COLO829 (cell line): ENCODE data around the gene KRTAP12-3.
"Not testable (repeated sequence)": the region's sequence is repeated elsewhere in the genome, so short reads cannot be mapped to it uniquely, and the experiment has no call there.

ENCODE experiments used
- DNase-seq: peaks from one replicate; pipeline ENCODE4 v3.0.0; 2012; ENCODE audit warnings: low spot score

Gene KRTAP12-3

DNA sequence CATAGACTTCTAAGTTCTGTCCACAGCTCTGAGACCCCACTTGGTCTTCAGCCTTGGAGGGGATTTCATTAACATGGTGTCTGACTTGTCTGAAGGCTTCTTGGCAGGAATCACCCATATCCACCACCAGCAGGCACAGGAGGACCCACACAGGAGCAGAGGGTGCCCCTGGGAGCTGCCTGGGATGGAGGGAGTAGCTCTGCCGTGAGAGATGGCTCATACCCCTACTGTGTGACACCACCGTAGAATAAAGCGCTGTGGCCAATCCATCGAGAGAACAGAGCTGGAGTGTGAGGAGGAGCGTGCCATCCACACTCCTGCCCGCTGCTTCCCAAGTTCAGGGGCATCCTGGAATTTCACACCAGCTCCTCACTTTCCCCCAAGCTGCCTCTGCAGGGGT lies 27.3 kb downstream of the KRTAP12-3 start:
- DNase-seq: not testable (repeated sequence)

DNA sequence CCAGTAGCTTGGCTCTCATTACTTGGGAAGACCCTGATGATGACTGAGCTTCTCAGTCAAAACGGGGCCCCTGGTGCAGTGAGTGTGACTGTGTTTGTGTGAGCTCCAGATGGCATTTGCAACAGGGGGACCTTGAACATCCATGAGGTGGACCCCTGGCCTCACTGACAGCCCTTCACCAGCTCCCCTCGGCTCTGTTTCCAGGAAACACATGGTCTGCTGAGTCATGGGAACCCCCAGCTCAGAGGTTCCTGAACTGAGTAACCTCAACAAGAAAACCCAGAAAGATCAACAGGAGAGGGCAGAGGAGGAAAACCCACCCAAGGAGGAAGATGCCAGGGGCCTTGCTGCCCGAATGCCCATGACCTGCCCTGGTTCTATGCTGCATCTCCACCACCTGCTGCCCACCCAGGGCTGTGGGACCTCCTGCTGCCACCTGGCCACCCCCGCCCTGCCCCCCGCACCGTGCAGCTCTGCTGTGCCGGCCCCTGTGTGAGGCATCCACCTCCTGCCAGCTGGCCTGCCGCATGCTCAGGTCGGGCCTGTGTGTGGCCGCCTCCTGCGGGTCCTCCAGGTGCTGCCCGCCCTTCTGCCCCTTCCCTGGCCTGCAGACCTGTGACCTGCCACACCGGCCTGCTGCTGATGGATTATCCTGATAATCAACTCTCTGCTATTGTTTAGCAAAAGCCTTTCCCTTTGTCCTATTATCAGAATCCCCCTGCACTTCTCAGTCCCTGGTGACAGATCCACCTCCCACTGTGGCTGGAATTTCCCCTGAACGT lies 28.5 kb downstream of the KRTAP12-3 start:
- DNase-seq: no peak

DNA sequence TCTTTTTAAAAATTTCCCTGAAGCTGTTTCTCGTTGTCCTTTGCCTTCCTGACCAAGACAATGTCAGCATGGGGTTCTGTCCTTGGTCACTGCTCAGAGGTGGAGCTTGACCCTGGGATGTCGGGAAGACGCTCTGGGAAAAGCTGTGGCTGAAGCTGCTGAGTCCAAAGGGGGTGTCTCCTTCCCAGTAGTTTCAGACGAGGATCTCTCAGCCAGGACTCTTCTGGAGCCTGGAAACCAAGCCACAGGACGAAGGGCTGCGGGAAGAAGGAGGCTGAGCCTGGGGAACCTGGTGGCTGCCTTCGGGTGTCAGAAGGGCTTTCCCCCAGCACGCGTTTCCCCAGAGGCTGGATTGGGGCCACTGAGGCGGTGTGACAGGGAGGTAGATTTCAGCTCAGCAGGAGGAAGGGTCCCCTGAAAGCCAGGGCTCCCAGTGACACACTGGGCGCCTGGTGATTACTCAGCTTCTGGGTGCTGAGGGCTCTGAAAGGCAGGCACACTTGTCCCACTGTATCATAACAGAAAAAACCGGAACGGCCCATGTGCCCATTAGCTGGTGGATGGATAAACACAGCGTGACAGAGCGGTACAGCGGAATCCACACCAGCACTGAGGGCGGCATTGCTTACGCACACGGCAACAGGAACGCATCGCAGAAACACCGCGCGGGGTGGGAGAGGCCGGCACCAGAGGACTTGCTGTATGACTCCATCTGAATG lies 29.3 kb downstream of the KRTAP12-3 start:
- DNase-seq: no peak

DNA sequence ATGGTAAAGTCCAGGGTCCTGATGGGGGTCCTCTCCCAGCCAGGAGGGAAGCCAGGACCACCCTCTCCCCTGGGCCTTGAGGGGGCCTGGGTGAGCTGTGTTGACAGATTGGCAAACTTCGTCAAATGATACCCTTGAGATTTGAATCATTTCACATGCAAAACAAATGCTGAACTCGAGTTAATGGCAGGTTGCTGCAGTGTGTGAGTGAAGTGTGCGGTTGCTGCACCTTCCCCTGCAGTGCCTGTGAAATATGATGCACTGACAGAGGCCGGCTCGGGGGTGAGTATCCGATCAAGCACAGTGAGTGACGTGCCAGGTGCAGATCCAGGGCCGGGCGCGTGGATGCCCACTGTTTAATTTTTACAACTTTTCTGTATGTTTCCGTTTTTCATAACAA lies 29.9 kb downstream of the KRTAP12-3 start:
- no peak for DNase-seq

DNA sequence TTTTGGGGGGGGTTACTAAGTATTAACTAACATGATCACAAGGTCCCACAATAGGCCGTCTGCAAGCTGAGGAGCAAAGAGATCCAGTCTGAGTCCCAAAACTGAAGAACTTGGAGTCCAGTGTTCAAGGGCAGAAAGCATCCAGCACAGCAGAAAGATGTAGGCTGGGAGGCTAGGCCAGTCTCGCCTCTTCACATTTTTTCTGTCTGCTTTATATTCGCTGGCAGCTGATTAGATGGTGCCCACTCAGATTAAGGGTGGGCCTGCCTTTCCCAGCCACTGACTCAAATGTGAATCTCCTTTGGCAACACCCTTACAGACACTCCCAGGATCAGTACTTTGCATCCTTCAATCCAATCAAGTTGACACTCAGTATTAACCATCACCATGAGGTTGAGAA lies 32.0 kb downstream of the KRTAP12-3 start:
- not testable (repeated sequence) for DNase-seq

DNA sequence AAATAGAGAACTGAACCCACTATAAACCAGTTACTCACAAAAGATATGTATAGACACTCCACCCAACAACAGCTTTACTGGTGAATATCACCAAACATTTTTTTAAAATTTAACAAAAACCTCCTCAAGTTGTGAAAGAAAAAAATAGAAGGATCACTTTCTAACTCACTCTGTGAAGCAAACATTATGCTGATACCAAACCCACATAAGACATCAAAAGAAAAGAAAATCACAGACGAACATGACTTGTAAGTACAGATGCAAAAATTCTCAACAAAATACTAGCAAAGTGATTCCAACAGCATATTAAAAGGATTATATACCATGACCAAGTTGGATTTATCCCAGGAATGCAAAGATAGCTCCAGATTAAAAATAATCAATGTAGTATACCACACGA lies 34.0 kb downstream of the KRTAP12-3 start:
- no peak for DNase-seq

DNA sequence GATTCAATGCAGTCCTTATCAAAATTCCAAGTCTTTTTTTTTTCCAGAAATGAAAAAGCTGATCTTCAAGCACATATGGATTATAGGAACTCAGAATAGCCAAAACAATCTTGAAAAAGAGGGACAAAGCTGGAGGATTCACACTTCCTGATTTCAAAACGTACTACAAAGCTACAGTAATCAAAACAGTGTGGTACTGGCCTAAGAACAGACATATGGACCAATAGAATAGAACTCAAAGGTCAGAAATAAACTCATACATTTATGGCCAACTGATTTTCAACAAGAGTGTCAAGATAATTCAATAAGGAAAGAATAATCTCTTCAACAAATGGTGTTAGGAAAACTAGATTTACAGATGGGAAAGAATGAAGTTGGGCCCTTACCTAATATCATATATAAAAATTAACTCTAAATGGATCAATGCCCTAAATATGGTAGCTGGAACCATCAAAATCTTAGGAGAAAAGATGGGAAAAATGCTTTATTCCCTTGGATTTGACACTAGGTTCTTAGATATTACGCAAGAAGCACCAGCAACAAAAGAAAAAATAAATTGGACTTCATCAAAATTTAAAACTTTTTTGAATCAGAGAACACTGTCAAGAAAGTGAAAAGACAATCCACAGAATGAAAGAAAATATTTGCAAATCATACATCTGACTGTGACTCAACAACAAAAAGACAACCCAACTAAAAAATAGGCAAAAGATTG lies 35.2 kb downstream of the KRTAP12-3 start:
- no peak for DNase-seq

DNA sequence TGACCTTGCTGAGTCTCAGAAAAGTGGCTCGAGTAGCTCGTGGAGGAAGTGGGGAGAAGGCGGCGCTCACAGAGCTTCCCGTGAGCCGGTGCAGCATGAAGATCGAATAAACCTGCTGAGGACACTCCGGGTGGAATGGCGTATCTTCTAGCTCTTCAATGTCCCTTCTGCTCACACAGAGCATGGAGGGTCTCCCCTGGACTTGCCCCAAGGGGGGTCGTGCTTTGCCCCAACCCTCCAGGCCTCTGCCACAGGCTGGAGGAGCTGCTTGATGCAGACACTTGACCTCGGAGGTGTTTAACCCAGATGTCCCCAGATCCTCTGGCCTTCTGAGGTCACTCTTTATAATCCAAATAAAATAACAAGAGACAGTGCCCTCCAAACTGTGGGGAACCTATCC lies 37.0 kb downstream of the KRTAP12-3 start:
- DNase-seq: no peak

DNA sequence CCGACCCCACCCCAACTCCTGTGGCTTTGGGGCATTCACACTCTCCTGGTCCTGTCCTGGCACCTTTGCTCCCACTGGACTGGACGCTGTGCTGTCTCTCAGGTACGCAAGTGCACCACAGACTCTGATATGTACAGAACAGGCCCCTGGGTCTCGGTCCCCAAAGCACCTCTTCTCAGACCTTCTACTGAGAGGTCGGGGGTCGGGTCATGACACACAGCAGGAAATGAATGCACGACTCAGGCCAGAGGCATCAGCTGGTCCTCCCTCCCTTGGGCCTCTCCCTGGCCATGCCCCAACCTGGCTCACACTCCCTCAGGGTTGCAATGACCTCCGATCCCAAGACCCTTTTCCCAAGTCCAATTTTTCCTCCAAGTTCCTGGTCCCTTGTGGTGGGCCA lies 37.5 kb downstream of the KRTAP12-3 start:
- DNase-seq: no peak

DNA sequence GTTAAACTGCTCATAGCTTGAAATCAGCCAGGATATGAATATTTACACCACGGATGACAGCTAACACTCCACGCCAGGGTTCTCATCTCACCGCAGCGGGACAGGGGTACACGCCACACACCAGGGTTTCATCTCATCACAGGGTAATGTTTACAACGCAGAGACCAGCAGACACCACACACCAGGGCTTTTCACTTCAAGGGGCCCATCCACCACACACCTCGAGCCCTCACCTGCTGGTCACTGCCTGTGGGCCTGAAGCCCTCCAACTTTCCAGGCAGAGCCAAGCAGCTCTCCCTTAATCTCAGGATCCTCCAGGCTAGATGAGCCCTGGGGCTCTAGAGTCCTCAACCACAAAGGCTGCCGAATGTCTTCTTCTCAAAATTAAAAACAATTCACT lies 37.9 kb downstream of the KRTAP12-3 start:
- no peak for DNase-seq

DNA sequence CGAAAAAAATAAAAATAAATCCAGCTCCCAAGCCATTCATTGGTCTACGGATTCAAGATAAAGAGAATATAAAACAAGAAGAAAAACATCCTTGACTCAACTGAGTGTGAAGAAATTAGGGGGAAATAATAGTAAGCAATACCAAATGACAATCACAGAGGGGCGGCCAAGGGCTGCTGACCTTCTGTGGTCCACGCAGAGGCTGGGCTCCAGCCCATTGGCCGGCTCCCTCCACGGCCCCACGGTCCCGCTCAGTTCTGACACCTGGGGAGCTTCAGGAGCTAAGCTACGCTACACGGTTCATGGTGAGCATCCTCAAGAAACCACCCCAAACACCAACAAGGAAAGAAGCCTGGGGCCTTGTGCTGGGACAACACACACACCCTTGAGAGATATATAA lies 38.8 kb downstream of the KRTAP12-3 start:
- no peak for DNase-seq

DNA sequence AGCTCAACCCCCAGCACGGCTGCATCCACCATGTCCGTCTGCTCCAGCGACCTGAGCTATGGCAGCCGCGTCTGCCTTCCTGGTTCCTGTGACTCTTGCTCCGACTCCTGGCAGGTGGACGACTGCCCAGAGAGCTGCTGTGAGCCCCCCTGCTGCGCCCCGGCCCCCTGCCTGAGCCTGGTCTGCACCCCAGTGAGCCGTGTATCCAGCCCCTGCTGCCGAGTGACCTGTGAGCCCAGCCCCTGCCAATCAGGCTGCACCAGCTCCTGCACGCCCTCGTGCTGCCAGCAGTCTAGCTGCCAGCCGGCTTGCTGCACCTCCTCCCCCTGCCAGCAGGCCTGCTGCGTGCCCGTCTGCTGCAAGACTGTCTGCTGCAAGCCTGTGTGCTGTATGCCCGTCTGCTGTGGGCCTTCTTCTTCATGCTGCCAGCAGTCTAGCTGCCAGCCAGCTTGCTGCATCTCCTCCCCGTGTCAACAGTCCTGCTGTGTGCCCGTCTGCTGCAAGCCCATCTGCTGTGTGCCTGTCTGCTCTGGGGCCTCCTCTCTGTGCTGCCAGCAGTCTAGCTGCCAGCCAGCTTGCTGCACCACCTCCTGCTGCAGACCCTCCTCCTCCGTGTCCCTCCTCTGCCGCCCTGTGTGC lies 39.6 kb downstream of the KRTAP12-3 start, which contains the start of gene KRTAP10-12:
Gene KRTAP10-12 (plus strand): TSS at position 1 of the 639 bp plus-strand sequence. CDS start 30 bp downstream, at position 31.
- DNase-seq: not testable (repeated sequence)

DNA sequence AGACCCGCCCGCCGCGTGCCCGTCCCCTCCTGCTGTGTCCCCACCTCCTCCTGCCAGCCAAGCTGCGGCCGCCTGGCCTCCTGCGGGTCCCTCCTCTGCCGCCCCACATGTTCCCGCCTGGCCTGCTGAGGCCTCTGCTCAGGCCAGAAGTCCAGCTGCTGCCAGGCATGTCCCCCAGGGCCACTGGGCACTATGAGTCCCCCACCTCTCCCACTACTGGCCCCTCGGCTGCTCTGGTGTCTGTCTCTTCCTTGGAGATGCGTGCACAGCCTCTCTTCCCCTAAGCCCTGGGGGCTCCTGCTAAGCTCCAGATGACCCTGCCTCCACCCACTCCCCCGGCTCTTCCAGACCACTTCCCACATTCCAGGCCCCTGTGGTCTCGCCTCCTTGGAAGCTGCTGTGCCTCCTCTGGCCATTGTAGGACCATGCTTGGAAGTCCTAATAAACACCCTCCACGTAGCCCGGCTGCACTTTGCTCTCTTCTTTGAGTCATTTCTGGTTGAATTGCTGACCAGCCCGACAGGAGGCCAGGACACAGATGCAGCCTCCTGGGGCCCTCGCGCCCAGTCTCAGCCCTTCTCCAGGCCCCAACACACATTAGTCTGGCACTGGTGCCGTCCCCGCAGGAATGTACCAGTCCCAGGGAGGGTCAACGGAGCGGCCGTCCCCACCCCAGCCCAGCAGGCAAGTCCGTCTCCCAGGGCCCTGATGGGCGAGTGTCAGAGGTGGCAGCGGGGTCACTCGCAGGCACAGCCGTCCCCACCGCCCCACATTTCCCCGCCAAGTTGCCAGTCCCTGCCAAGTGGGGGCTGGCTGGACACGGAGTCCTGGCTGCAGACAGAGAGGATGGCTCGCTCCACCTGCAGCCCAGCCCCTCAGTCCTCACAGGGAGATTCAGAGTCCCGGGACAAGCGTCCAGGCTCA lies 40.3 kb downstream of the KRTAP12-3 start:
- no peak for DNase-seq

DNA sequence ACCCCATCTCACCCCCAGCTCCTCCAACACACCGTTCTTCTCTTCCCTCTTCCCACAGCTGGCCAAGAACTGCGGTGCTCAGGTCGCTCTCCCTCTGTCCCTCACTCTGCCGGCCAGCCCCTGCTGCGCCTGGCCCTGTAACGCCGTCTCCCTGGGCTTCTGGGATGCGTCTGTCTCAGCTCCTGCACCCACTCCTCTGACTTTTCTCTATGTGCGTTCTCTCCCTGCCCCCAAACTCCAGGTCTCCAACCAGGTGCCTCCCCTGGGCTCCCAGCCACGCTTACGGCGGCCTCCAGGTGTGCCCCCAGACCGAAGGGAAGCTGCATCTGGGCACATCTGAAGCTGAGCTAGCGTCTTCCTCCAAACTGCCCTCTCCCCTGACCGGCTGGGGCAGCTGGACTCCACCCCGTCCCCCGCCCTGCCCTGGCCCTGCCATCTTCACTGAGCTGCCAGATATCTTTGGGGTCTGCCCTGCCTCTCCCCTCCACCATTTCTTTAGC lies 41.8 kb downstream of the KRTAP12-3 start:
- no peak for DNase-seq

DNA sequence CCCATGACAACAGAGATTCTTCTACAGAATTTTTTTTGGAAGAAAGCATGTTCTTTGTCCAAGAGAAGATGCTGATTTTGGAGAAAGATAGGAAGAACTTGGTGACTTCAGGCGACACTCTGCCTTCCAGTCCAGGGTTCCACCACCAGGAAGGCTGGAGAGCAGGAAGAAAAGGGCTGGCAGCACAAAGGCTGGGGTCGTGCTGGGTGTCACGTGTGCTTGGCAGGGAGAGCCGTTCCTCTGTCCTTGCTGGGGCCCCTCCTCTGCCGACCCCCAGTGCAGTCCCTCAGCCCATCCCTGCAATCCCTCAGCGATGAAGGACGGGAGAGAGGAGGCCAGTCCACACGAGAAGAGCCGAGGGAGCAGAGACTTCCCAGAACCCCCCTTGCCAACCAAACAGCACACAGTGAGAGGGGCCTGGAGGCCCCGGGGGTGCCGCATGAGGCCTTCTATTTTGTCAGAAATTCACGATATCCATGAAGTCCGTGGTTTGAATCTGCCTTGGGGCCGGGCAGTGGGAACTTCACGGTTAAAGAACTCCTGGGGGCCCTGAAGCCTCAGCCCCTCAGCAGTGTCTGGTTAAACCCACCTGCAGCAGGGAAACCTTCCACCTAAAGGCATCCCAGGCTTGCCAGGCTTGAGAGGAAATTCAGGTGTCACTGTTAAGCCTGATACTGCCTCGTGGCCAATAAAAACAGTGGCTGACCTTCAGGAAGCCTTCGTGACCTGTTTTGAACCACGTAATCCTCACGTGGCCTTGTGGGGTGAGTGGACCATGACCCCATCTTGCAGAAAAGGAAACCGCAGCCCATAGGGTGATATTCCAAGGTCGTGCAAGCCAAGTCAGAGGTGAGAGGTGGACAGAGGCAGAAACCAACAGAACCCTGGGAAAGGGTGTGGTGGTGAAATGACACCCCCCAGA lies 42.6 kb downstream of the KRTAP12-3 start:
- no peak for DNase-seq

DNA sequence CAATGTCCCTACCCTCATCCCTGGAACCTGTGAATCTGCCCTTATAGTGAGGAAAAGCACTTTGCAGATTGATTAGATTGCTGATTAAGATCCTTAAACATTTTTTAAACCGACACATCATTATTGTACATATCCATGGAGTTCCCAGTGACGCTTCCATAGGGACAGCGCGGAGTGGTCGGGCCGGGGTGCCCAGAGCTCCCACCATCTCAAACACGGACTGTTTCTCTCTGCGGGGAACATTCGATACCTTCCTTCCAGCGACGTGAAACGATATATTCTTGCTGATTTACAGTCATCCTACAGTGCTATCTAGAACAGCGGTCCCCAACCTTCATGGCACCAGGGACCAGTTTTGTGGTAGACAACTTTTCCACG lies 43.3 kb downstream of the KRTAP12-3 start:
- no peak for DNase-seq

DNA sequence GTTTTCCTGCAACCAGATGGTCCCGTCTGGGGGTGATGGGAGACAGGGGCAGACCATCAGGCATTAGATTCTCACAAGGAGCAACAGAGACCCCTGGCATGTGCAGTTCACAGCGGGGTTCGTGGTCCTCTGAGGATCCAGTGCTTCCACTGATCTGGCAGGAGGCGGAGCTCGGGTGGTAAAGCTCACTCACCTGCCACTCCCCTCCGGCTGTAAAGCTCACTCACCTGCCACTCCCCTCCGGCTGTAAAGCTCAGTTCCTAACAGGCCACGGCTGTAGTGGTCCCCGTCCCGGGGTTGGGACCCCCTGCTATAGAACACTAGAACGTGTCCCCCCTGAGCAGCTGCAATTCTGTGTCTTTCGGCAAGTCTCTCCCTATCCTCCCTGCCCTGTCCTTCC lies 43.8 kb downstream of the KRTAP12-3 start:
- DNase-seq: no peak

DNA sequence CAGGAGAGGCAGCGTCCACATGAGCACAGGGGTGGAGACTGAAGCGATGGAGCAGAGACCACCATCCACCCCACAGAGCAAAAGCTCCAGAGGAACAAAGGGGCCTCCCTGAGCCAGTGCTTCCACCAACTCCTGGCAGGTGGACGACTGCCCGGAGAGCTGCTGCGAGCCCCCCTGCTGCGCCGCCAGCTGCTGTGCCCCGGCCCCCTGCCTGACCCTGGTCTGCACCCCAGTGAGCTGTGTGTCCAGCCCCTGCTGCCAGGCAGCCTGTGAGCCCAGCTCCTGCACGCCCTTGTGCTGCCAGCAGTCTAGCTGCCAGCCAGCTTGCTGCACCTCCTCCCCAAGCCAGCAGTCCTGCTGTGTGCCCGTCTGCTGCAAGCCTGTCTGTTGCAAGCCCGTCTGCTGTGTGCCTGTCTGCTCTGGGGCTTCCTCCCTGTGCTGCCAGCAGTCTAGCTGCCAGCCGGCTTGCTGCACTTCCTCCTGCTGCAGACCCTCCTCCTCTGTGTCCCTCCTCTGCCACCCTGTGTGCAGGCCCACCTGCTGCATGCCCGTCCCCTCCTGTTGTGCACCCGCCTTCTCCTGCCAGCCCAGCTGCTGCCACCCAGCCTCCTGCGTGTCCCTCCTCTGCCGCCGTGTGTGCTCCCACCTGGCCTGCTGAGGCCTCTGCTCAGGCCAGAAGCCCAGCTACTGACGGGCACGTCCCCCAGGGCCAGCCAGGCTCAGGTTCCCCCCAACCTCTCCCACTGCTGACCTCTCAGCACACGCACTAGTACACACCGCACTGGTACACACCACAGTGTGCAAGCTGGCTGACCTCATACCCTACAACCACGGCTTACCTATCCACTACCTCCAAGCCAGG lies 44.6 kb downstream of the KRTAP12-3 start:
- DNase-seq: no peak
